H1 (cell line): ENCODE data around the gene PPP3CB. TPM values are rescaled to one million over a fixed set of nuclear protein-coding genes. Genes with fewer than 3 reads are reported as not detected.

Experiments
- CTCF ChIA-PET: fragments of 300-600 bp; sonication (Branson Sonifier 250); formaldehyde crosslinking; loops from one replicate; lab custom pipeline; 2021; ENCODE audit not compliant: partially characterized antibody; lab: Charles Lee
- POLR2A ChIA-PET: fragments of 300-600 bp; sonication (Branson Sonifier 250); formaldehyde crosslinking; loops from one replicate; lab custom pipeline; 2021; ENCODE audit warnings: inconsistent platforms; ENCODE audit not compliant: partially characterized antibody; lab: Charles Lee
- DNase-seq, 2 experiments: peaks; one replicate each; pipeline versions ENCODE4 v3.0.0 to v3.0.0-alpha.2; 2010 to 2022; ENCODE audit warnings: low spot score in 2 of 2, low read depth in 1 of 2, mixed read lengths in 1 of 2
- FAIRE-seq: peaks from 2 replicates; lab custom pipeline; 2011; peaks lifted over from hg19 to GRCh38; lab: Jason Lieb, UNC
- H2AFZ ChIP-seq: 2 replicates; pipeline ENCODE4 v1.8.1; 2012; ENCODE audit warnings: low read length, inconsistent platforms
- H2AK5ac ChIP-seq: 2 replicates; pipeline ENCODE4 v1.6.1; 2013; ENCODE audit warnings: low read depth, low read length
- H2BK120ac ChIP-seq: replicated peaks from 2 replicates; pipeline ENCODE3; 2013; ENCODE audit warnings: low read depth, low read length, inconsistent platforms
- H2BK12ac ChIP-seq: 2 replicates; pipeline ENCODE4 v1.6.1; 2013; ENCODE audit warnings: low read depth, low read length
- H2BK15ac ChIP-seq: 2 replicates; pipeline ENCODE4 v1.6.1; 2013; ENCODE audit warnings: low read length
- H2BK20ac ChIP-seq: 2 replicates; pipeline ENCODE4 v1.6.1; 2013; ENCODE audit warnings: low read length
- H2BK5ac ChIP-seq: 2 replicates; pipeline ENCODE4 v1.6.1; 2013; ENCODE audit warnings: low read depth, low read length
- H3K14ac ChIP-seq: 2 replicates; pipeline ENCODE4 v1.6.1; 2013; ENCODE audit warnings: inconsistent platforms; ENCODE audit not compliant: insufficient read length
- H3K18ac ChIP-seq: 2 replicates; pipeline ENCODE4 v1.6.1; 2013; ENCODE audit warnings: low read length; ENCODE audit errors: extremely low read depth
- H3K23ac ChIP-seq: 2 replicates; pipeline ENCODE4 v1.6.1; 2013; ENCODE audit warnings: inconsistent platforms; ENCODE audit not compliant: insufficient read length
- H3K23me2 ChIP-seq: 2 replicates; pipeline ENCODE4 v1.6.1; 2013; ENCODE audit warnings: low read depth, low read length
- H3K27ac ChIP-seq: 2 replicates; pipeline ENCODE4 v1.6.1; 2011; ENCODE audit warnings: low read depth, low read length, inconsistent platforms
- H3K27me3 ChIP-seq, 4 experiments: replicated peaks in 1 of 4; 1 replicate in 1 of 4; 2 replicates in 3 of 4; pipeline versions ENCODE4 v1.6.1 to v1.8.1; 2011 to 2013; ENCODE audit warnings: low read length in 3 of 4, mild to moderate bottlenecking in 3 of 4, inconsistent platforms in 2 of 4, mixed read lengths in 2 of 4, moderate library complexity in 1 of 4; ENCODE audit not compliant: control insufficient read depth in 3 of 4, insufficient read depth in 3 of 4; ENCODE audit errors: extremely low read depth in 1 of 4
- H3K36me3 ChIP-seq, 4 experiments: 2 replicates each; pipeline versions ENCODE4 v1.6.1 to v1.8.1; 2011 to 2013; ENCODE audit warnings: mild to moderate bottlenecking in 4 of 4, low read length in 3 of 4, moderate library complexity in 2 of 4, control low read depth in 1 of 4, inconsistent platforms in 1 of 4; ENCODE audit not compliant: insufficient read depth in 4 of 4, control insufficient read depth in 2 of 4
- H3K4ac ChIP-seq: replicated peaks from 2 replicates; pipeline ENCODE3; 2013; ENCODE audit warnings: low read length, low read depth, mixed read lengths, inconsistent platforms; ENCODE audit not compliant: insufficient read length
- H3K4me1 ChIP-seq, 4 experiments: replicated peaks in 1 of 4; 1 replicate in 1 of 4; 2 replicates in 3 of 4; pipeline versions ENCODE4 v1.6.1 to v1.8.1; 2011 to 2013; ENCODE audit warnings: low read length in 3 of 4, inconsistent platforms in 2 of 4, mixed read lengths in 1 of 4; ENCODE audit not compliant: insufficient read depth in 4 of 4, control insufficient read depth in 3 of 4
- H3K4me2 ChIP-seq, 2 experiments: 2 replicates each; pipeline versions ENCODE4 v1.6.1 to v1.8.1; 2011 to 2013; ENCODE audit warnings: low read depth in 2 of 2, low read length in 2 of 2, control low read depth in 1 of 2, inconsistent platforms in 1 of 2, mild to moderate bottlenecking in 1 of 2; ENCODE audit not compliant: insufficient read depth in 1 of 2
- H3K4me3 ChIP-seq, 4 experiments: fragments of 200-600, 300-600 bp in 1 of 4; sonication (generic), shearing (Covaris generic), sonication (Bioruptor Twin) in 1 of 4; 2 replicates each; pipeline versions ENCODE4 v1.5.1 to v1.8.1; 2011 to 2016; ENCODE audit warnings: low read length in 4 of 4, low read depth in 3 of 4, control low read depth in 2 of 4, inconsistent platforms in 2 of 4, mild to moderate bottlenecking in 2 of 4, mixed read lengths in 1 of 4, moderate library complexity in 1 of 4; ENCODE audit not compliant: insufficient read depth in 2 of 4; ENCODE audit errors: extremely low read depth in 1 of 4
- H3K56ac ChIP-seq: replicated peaks from 2 replicates; pipeline ENCODE3; 2013; ENCODE audit warnings: low read depth, mild to moderate bottlenecking, mixed read lengths, low read length, inconsistent platforms; ENCODE audit not compliant: insufficient read length
- H3K79me1 ChIP-seq: 2 replicates; pipeline ENCODE4 v1.6.1; 2013; ENCODE audit warnings: low read depth, low read length, control low read depth
- H3K79me2 ChIP-seq, 2 experiments: 2 replicates each; pipeline versions ENCODE4 v1.6.1 to v1.8.1; 2012 to 2013; ENCODE audit warnings: low read length in 2 of 2, mild to moderate bottlenecking in 2 of 2, inconsistent platforms in 1 of 2; ENCODE audit not compliant: insufficient read depth in 2 of 2, control insufficient read depth in 1 of 2
- H3K9ac ChIP-seq, 4 experiments: replicated peaks in 1 of 4; 1 replicate in 1 of 4; 2 replicates in 3 of 4; pipeline versions ENCODE4 v1.6.1 to v1.8.1; 2011 to 2013; ENCODE audit warnings: low read depth in 3 of 4, low read length in 3 of 4, control low read depth in 2 of 4, mild to moderate bottlenecking in 2 of 4, moderate library complexity in 2 of 4, inconsistent platforms in 1 of 4; ENCODE audit errors: extremely low read depth in 1 of 4
- H3K9me3 ChIP-seq, 2 experiments: 2 replicates each; pipeline versions ENCODE4 v1.6.1 to v1.8.1; 2012 to 2013; ENCODE audit warnings: mild to moderate bottlenecking in 2 of 2, moderate library complexity in 2 of 2, control low read depth in 1 of 2, inconsistent platforms in 1 of 2, low read depth in 1 of 2, low read length in 1 of 2, mixed read lengths in 1 of 2; ENCODE audit not compliant: insufficient read depth in 2 of 2
- H4K20me1 ChIP-seq, 2 experiments: replicated peaks in 1 of 2; 2 replicates each; pipeline versions ENCODE3 to v1.8.1; 2011 to 2013; ENCODE audit warnings: inconsistent platforms in 2 of 2, low read length in 2 of 2, mild to moderate bottlenecking in 1 of 2; ENCODE audit not compliant: insufficient read depth in 2 of 2, control insufficient read depth in 1 of 2
- H4K5ac ChIP-seq: 2 replicates; pipeline ENCODE4 v1.6.1; 2013; ENCODE audit warnings: low read length, low read depth, mixed read lengths, inconsistent platforms; ENCODE audit not compliant: insufficient read length
- H4K8ac ChIP-seq: 2 replicates; pipeline ENCODE4 v1.8.0; 2013; ENCODE audit warnings: mild to moderate bottlenecking, moderate library complexity, low read length, inconsistent platforms; ENCODE audit not compliant: insufficient read depth; ENCODE audit errors: extremely low read depth
- H4K91ac ChIP-seq: replicated peaks from 2 replicates; pipeline ENCODE3; 2013; ENCODE audit warnings: low read length, mixed read lengths, inconsistent platforms; ENCODE audit not compliant: insufficient read length
- EZH2 ChIP-seq: fragments of 200-600 bp; sonication (generic); IDR thresholded peaks from 2 replicates; pipeline ENCODE4 v1.7.1; 2012; ENCODE audit warnings: low read depth, mild to moderate bottlenecking, moderate library complexity, low read length, inconsistent platforms; ENCODE audit not compliant: severe bottlenecking
- JUN ChIP-seq: IDR thresholded peaks from 2 replicates; pipeline ENCODE4 v1.6.1; 2011; ENCODE audit warnings: low read depth, mild to moderate bottlenecking, improper control_type of control experiment, low read length
- WGBS, 2 experiments: shearing (Covaris generic) in 1 of 2; methylation state at CpG; one replicate each; pipeline versions ENCODE4 v1.1.6 to v1.1.7; 2013 to 2015; ENCODE audit warnings: low lambda C conversion rate in 2 of 2, mixed read lengths in 2 of 2, inconsistent platforms in 1 of 2, low coverage in 1 of 2, missing lambda C conversion rate in 1 of 2; ENCODE audit not compliant: insufficient replicate concordance in 2 of 2, insufficient coverage in 1 of 2, insufficient read length in 1 of 2; ENCODE audit errors: extremely low coverage in 1 of 2, missing lambda C conversion rate in 1 of 2; 5-methylcytosine and 5-hydroxymethylcytosine counted together
- polyA plus RNA-seq, 7 experiments: library from polyadenylated mRNA; depleted of rRNA in 3 of 7; stranded (reverse) in 5 of 7; unstranded in 2 of 7; fragments of >200 nt in 5 of 7; fragments of 200-250 nt in 2 of 7; gene quantifications; 1 replicate in 5 of 7; 2 replicates in 1 of 7; 4 replicates in 1 of 7; pipeline versions ENCODE4 v1.2.1 to v1.2.3, GENCODE V29; 2011 to 2013; ENCODE audit warnings: missing spikeins in 2 of 7, mixed read lengths in 2 of 7
- total RNA-seq: library from RNA; stranded (reverse); fragmentation: NEBNext Ultra II Directional; extraction: Animal tissue kit (Norgen Biotek cat#: 25700); gene quantifications from 2 replicates; pipeline ENCODE4 v1.2.1, GENCODE V29; 2021
- TF ChIP-seq, protein P1 (sequence below): IDR thresholded peaks from 2 replicates; pipeline ENCODE4 v1.6.1; 2012; ENCODE audit warnings: inconsistent platforms

PPP3CB gene
- total and polyA plus RNA-seq, 2 of the 8 experiments (the other 6 are each of a cell fraction or from before 2014, with no cell fraction given): 10.5 to 36.3 TPM

DNA sequence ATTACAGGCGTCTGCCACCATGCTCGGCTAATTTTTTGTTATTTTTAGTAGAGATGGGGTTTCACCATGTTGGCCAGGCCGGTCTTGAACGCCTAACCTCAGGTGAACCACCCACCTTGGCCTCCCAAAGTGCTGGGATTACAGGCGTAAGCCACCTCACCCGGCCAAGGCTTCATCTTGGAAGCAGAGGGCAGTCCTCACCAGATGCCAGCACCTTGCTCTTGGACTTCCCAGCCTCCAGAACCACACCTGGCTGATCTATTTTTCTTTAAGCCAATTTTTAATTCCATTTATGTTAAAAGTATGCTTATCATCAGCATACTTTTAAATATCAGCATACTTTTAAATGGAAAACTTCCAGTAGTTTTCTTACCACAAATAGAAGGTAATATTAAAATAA lies 94.2 kb downstream of the PPP3CB start:
- Histone ChIP-seq H4K91ac (no peak overlapping the region), H3K56ac (no peak overlapping the region), H2AFZ (no peak overlapping the region), H3K79me1 (no peaks in the 10 kb centered on the region), H3K4me2 (no peak overlapping the region), H3K27me3 (no peaks in the 10 kb centered on the region), H3K79me2 (peaks cover 0 to 32% of the 10 kb centered on the region in 2 experiments; a peak in 2 of 4 replicates), H3K4me3 (no peak overlapping the region), H3K4ac (no peak overlapping the region), H2BK15ac (no peak overlapping the region), H3K9me3 (no peaks in the 10 kb centered on the region), H3K23ac (no peak overlapping the region), H2BK120ac (no peak overlapping the region), H2BK5ac (no peak overlapping the region), H2AK5ac (no peak overlapping the region), H3K18ac (no peak overlapping the region), H3K27ac (no peak overlapping the region), H2BK12ac (no peak overlapping the region), H4K8ac (no peak overlapping the region), H3K23me2 (no peaks in the 10 kb centered on the region), H3K9ac (no peak overlapping the region), H4K5ac (no peak overlapping the region), H4K20me1 (peaks cover 0 to 2% of the 10 kb centered on the region in 2 experiments), H2BK20ac (no peak overlapping the region), H3K14ac (no peak overlapping the region), H3K4me1 (no peaks in the 10 kb centered on the region), H3K36me3 (peaks cover 0 to 8% (median 4%) of the 10 kb centered on the region in 4 experiments; a peak in 4 of 8 replicates)
- DNase-seq: no peak
- FAIRE-seq: no peak
- TF ChIP-seq EZH2 (no peak), JUN (no peak)
- TF ChIP-seq, protein P1, sequence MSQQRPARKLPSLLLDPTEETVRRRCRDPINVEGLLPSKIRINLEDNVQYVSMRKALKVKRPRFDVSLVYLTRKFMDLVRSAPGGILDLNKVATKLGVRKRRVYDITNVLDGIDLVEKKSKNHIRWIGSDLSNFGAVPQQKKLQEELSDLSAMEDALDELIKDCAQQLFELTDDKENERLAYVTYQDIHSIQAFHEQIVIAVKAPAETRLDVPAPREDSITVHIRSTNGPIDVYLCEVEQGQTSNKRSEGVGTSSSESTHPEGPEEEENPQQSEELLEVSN: no peak
- ChIA-PET CTCF (interaction anchor here (0.6 kb wide), 1 partner anchor 11 kb away, joined by 3 read pairs; no protein-coding TSS in a partner anchor), POLR2A (interaction anchor here (1.4 kb wide), 1 partner anchor 11 kb away, joined by 4 read pairs; no protein-coding TSS in a partner anchor)
- 92% methylated on average over 6 of the region's 6 CpGs; no CpG with 5 or more reads in 1 of the 2 experiments for WGBS, 2 experiments
